ENCODE data around the gene LGALS3BP.

Gene LGALS3BP

GRCh38 chr17:79012563-79013134, 32.9 kb upstream of the LGALS3BP start:
- no peak for DNase-seq

GRCh38 chr17:79011451-79012147, 31.9 kb upstream of the LGALS3BP start:
- DNase-seq: no peak

- DNase-seq: no peak
Measured at GRCh38 chr17:79010304-79010646, 30.6 kb upstream of the LGALS3BP start.

- peak; percentile 76 for DNase-seq
Measured at GRCh38 chr17:79009397-79010303, 29.9 kb upstream of the LGALS3BP start, which contains the start of gene CANT1. Gene CANT1, minus strand, starts transcription at chr17:79009764. Its CDS starts 12,142 bp downstream, at chr17:78997622.

- DNase-seq: no peak
Measured at GRCh38 chr17:79008666-79009387, 29.1 kb upstream of the LGALS3BP start.

- DNase-seq: no peak
Measured at GRCh38 chr17:79007504-79008381, 28.0 kb upstream of the LGALS3BP start.

- no peak for DNase-seq
Measured at GRCh38 chr17:79006794-79007503, 27.2 kb upstream of the LGALS3BP start.

- no peak for DNase-seq
Measured at GRCh38 chr17:79006046-79006445, 26.3 kb upstream of the LGALS3BP start.

- no peak for DNase-seq
Measured at GRCh38 chr17:79005063-79005861, 25.5 kb upstream of the LGALS3BP start.

- DNase-seq: no peak
Measured at GRCh38 chr17:79003661-79004411, 24.1 kb upstream of the LGALS3BP start.

- DNase-seq: no peak
Measured at GRCh38 chr17:79002796-79003593, 23.3 kb upstream of the LGALS3BP start.

GRCh38 chr17:79002291-79002690, 22.6 kb upstream of the LGALS3BP start:
- no peak for DNase-seq

- no peak for DNase-seq
Measured at GRCh38 chr17:79001190-79002020, 21.7 kb upstream of the LGALS3BP start.

- DNase-seq: no peak
Measured at GRCh38 chr17:79000396-79001189, 20.9 kb upstream of the LGALS3BP start.

- no peak for DNase-seq
Measured at GRCh38 chr17:78999947-79000395, 20.2 kb upstream of the LGALS3BP start.

GRCh38 chr17:78999056-78999768, 19.5 kb upstream of the LGALS3BP start:
- DNase-seq: no peak
